AG08395 (cell line): ENCODE data around the gene UNC93A.
"Not testable (repeated sequence)": the region's sequence is repeated elsewhere in the genome, so short reads cannot be mapped to it uniquely, and the experiment has no call there.

Source experiments
- DNase-seq: peaks from one replicate; pipeline ENCODE4 v3.0.0; 2012; ENCODE audit warnings: mixed read lengths, low spot score

Gene UNC93A

GRCh38 chr6:167290786-167291622 lies at the start of gene UNC93A:
UNC93A (plus strand) TSS chr6:167291315; CDS start chr6:167291490, 175 bp downstream.
- no peak for DNase-seq

DNA sequence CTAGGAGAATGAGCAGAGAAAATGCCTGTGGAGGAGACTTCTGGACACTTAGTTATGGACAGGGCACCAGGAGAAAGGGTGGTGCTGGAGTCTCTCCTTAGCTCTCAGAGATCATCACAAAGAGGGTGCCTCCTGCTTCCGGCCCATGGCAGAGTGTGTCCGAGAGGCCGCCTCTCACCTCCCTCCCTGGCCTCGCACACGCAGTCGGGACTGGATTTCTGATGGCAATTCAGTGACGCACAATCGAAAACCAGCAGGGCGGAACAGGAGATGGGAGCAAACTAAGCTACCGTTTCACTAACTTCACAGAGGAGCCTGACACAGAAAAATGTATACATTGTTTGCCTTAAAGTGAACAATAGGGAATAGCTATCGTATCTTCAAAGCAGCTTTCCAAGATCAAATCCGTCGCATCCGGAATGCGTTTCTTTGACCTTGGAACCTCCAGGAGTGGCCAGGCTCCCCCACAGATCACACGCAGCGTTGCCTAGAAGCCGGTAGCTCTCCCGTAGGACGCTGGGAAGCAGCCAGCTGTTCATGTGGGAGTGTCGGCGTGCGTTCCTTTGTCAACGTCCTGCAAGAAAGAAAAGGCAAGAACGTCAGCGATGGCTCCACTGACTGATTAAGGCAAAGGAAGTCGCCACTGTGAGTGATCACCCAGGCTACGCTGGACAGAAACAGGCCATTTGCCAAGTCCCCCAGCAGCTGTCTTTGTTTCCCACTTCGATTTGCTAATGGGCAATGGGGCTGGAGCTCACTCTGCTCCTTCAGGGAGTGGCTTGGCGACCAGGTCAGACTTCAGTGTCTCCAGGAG lies 49.6 kb upstream of the UNC93A start:
- DNase-seq, result not testable (repeated sequence)

GRCh38 chr6:167242135-167242506 lies 49.0 kb upstream of the UNC93A start:
- not testable (repeated sequence) for DNase-seq

DNA sequence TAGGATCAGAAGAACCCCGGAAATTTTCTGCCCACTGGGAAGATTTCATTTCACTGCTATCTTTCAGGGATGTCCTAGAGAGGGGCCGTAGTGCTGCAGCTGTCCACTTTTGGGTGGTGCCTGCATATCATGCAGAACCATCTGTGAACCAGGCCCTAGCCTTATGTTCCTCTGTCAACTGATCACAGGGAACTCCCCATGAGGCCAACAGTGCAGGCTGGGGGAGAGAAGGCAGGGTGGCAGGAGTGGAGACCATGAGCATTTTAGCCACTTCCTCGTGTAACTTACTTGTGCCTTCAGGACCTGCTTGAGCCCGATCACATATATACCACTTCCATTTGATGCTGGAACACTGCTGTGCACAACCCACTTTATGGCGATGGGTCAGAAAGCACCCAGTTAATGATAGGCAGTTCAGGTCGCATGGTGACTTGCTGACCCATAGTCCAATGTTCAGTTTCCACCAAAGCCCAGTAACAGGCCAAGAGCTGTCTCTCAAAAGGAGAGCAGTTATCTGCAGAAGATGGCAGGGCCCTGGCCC lies 48.5 kb upstream of the UNC93A start:
- not testable (repeated sequence) for DNase-seq

GRCh38 chr6:167244064-167244960 lies 46.8 kb upstream of the UNC93A start:
- DNase-seq, result no peak

DNA sequence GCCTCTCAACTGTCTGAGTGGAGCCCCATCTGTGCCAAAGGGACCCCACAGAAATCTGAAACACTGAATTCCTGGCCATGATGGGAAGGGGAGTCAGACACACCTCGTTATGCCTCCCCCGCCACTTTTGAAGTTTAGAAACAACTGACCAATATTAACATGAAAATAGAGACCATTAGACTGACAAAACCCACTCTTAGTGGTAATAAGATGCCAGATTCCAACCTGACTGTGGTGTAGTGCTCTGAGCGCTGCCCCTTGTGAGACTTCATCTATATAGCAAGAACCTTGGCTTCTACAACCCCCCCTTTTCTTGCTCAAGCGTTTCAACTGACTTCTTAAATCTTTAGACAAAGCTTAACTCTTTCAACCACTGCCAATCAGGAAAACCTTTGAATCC lies 46.1 kb upstream of the UNC93A start:
- DNase-seq, result no peak

DNA sequence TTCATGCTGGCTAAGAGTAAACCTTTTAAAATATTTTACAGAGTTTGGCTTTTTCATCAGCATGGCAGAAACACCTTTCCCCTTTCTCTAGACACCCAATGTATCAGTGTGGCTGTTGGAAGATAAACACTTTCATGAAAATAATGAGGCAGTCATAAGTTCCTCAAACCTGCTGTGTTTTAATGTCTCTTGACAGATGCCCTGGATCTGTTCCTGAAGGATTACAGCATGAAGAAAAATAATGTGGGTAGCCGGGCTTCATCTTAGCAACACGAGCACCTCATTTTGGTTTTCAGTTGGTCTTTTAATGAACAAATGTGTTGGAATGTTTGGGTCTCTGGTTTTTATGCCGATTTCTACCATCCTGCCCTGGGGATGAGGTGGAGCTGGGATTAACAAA lies 45.5 kb upstream of the UNC93A start:
- no peak for DNase-seq

- no peak for DNase-seq
Measured at GRCh38 chr6:167247814-167248595, 43.1 kb upstream of the UNC93A start.

DNA sequence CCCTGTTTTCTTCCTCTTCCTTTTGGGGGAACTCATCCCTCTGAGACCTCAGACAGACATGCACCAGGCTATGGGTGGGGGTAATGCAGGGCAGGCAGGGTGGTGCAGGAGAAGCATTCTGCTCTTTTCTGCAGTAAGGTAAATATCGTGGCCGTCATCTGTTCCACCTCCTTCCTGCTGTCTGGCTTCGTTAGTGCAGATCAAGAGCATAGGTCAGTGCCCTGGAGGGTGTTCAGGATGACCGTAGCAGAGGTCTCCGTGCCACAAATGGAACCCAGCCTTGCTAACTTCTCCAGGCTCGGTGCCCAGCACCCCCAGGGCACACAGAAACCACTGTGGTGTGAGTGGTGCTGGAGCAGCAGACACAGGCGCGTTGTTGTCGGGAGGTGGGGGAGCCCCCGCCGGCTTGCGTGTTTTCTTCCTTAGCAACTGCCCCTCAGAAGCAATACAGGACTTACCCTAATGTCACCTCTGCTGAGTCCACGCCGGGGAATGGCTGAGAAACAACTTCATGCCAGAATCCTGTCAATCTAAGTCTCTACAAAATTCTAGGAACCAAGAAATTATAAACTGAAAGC lies 42.1 kb upstream of the UNC93A start:
- not testable (repeated sequence) for DNase-seq

- no peak for DNase-seq
Measured at GRCh38 chr6:167252271-167252670, 38.8 kb upstream of the UNC93A start.

DNA sequence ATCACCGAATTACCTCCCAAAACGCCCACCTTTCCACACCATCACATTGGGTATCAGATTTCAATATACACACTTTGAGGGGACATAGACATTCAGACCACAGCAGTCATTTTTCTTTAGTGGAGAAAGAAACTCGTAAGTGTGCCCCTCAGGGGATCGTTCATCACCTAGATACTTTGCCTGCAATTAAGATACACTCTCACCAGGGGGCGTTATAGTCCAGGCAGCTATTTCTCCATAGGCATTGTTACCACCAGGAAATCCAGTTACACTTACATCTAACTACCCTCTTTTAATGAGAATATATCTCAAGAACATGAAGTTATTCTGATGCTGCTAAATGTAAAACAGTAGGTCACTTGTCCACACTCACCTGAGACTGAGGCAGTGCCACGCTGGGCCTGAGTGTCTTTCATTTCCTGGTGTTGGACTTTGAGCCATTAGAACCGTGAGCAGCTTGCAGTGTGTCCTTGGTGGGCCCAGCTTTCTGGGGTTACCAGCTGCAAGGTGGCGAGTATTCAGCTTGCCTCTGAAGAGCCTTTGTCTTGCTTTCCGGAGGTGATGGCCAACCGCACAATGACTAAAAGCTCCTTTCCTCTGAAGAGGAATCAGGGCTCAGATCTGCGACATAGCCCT lies 35.1 kb upstream of the UNC93A start:
- DNase-seq, result no peak

- DNase-seq, result no peak
Measured at GRCh38 chr6:167258646-167259045, 32.5 kb upstream of the UNC93A start.

DNA sequence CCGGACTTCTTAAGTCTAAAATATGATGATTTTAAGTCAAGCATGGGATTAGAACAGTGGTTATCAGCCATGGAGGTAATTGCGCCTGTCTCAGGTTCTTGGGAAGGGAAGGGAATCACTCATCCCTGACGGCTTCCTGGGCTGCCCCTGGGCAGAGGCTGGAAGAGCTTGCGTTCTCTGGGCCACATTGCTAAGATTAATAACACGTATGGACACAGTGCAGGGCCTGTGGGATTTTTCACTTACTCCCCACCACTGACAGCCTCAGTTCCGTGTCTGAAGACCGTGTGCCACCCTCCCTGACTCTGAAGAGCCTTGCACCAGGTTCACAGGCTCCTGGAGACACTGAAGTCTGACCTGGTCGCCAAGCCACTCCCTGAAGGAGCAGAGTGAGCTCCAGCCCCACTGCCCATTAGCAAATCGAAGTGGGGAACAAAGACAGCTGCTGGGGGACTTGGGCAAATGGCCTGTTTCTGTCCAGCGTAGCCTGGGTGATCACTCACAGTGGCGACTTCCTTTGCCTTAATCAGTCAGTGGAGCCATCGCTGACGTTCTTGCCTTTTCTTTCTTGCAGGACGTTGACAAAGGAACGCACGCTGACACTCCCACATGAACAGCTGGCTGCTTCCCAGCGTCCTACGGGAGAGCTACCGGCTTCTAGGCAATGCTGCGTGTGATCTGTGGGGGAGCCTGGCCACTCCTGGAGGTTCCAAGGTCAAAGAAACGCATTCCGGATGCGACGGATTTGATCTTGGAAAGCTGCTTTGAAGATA lies 24.9 kb upstream of the UNC93A start:
- DNase-seq, result not testable (repeated sequence)

- DNase-seq, result no peak
Measured at GRCh38 chr6:167266830-167267555, 24.1 kb upstream of the UNC93A start.

- not testable (repeated sequence) for DNase-seq
Measured at GRCh38 chr6:167267556-167267898, 23.6 kb upstream of the UNC93A start.

DNA sequence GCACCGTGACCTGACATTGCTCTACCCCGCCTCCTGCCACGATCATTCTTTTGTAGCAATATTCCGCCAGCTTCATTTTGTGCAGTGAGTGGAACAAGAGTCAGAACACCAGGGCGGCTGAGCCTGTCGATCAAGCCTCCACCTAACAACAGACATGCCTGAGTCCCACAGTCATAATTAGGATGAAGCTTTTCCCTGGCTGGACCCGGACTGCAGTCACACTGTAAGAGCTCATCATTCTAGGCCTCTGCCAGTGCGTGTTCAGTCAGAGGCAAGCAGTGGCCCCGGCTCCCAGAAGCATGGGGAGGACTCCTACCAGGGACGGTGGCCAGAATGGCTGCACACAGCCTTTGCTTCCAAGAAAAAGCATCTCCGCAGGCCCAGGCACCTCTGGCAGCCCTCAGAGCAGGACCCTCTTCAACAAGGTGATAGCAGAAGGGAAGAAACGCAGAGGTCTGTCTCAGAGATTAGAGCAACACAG lies 23.2 kb upstream of the UNC93A start:
- no peak for DNase-seq

DNA sequence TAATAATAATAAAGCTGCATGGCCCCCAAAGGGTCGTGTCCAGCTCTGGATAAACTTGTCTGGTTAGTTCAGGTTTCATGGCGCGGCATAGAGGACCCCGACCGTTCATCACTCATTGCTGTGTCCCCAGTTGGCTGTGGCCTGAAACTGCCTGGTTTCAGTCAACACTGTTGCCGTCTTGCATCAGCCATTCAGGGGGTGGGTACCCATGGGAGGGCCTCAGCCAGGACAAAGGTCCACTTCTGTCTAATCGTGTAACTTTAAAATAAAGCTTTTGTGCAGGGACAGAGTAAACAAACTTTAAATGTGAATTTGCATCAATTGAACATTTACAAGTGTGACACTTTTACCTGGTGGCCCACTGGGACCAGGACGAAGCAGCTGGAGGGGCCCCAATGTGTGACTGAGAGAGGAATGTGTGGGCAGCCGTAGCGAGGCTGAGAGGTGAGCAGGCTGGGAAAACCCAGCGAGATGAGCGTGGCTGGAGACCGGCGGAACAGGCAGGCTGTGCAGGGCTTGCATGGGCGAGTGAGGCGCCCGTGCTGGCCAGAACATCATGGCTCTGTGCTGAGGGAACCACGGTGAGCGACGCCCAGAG lies 22.3 kb upstream of the UNC93A start:
- no peak for DNase-seq
